Upper lobe of left lung (tissue), 6 donors: ENCODE data around the gene MAN2A2. TPM values are rescaled to one million over a fixed set of nuclear protein-coding genes. Genes with fewer than 3 reads are reported as not detected.
A peak's percentile ranks its signal among the peaks of the same experiment; 100 is the strongest.

Source experiments
- ATAC-seq, 2 donors: fragments of 200-7000 bp; cut with Tn5 transposase; one replicate each; pipeline ENCODE4 v1.9.1; 2022; ENCODE audit warnings: mild to moderate bottlenecking in 2 of 2, moderate library complexity in 2 of 2; ENCODE audit not compliant: low FRiP score in 2 of 2
- DNase-seq, 2 donors: peaks; one replicate each; pipeline ENCODE4 v3.0.0-alpha.2; 2019 to 2020
- H3K27ac ChIP-seq, 4 donors: fragments of 200-600 bp; sonication (generic); one replicate each; pipeline ENCODE4 v1.5.1; 2016 to 2019
- H3K27me3 ChIP-seq, 4 donors: fragments of 200-600 bp; sonication (generic); one replicate each; pipeline ENCODE4 v1.5.1; 2017 to 2019
- H3K36me3 ChIP-seq, 4 donors: fragments of 200-600 bp; sonication (generic); one replicate each; pipeline ENCODE4 v1.5.1; 2016 to 2019
- H3K4me1 ChIP-seq, 4 donors: fragments of 200-600 bp; sonication (generic); one replicate each; pipeline ENCODE4 v1.5.1; 2018 to 2019
- H3K4me3 ChIP-seq, 4 donors: fragments of 200-600 bp; sonication (generic); one replicate each; pipeline ENCODE4 v1.5.1; 2017 to 2019; ENCODE audit warnings: mild to moderate bottlenecking in 2 of 4, moderate library complexity in 1 of 4
- H3K9me3 ChIP-seq, 4 donors: fragments of 200-600 bp; sonication (generic); one replicate each; pipeline ENCODE4 v1.5.1; 2018 to 2019
- CTCF ChIP-seq, 6 experiments: fragments of 450-650 bp in 4 of 6; fragments of 200-600 bp in 2 of 6; sonication (generic) in 2 of 6; IDR thresholded peaks; one replicate each; pipeline ENCODE4 v1.5.1; 2016 to 2019; ENCODE audit warnings: antibody characterized with exemption in 6 of 6
- EP300 ChIP-seq, 4 donors: sonication (generic); formaldehyde crosslinking; IDR thresholded peaks; one replicate each; pipeline ENCODE4 v1.5.1; 2017; ENCODE audit warnings: antibody characterized with exemption in 4 of 4, control low read depth in 2 of 4
- POLR2A ChIP-seq, 4 donors: fragments of 450-650 bp; IDR thresholded peaks; one replicate each; pipeline ENCODE4 v1.5.1; 2016 to 2017; ENCODE audit warnings: antibody characterized with exemption in 4 of 4, mild to moderate bottlenecking in 2 of 4
- POLR2AphosphoS5 ChIP-seq, 2 donors: sonication (generic); formaldehyde crosslinking; IDR thresholded peaks; one replicate each; pipeline ENCODE4 v1.5.1; 2017; ENCODE audit warnings: antibody characterized with exemption in 2 of 2
- WGBS, 2 donors: methylation state at CpG; one replicate each; pipeline ENCODE4 v1.1.5; 2017 to 2018; 5-methylcytosine and 5-hydroxymethylcytosine counted together
- total RNA-seq, 6 donors: library from RNA; depleted of rRNA in 4 of 6; stranded (reverse); fragments of >200 nt in 4 of 6; gene quantifications; one replicate each; pipeline versions ENCODE4 v1.1.0 to v1.2.1, GENCODE V29; 2016 to 2021
- donor health status: DM: no; HTN: no; CAD: no; lungs with moderate emphysema.
- donor health status: DM: no; HTN: yes; CAD: no; lungs with severe emphysema.

The MAN2A2 gene
- total RNA-seq: 100 to 1,000 TPM in 2 of 6 donors, 10 to 100 TPM in 4; 36.8 to 219 (median 90.1) TPM

- H3K36me3 ChIP-seq: peaks cover 29 to 34% (median 32%) of the 10 kb centered on the region in 4 donors
Observed at GRCh38 chr15:90902840-90903732, at the start of gene MAN2A2. MAN2A2 (plus strand) TSS chr15:90903302; CDS start chr15:90904208, 906 bp downstream.

GRCh38 chr15:90855139-90855538 lies 48.0 kb upstream of the MAN2A2 start:
- ATAC-seq (peak in 1 of 2 donors; percentile 16), DNase-seq (no peak)
- no peaks in the 10 kb centered on the region for H3K36me3 ChIP-seq
- WGBS, 2 donors: 95% methylated on average over 7 to 9 of the region's 9 CpGs
- H3K27ac ChIP-seq: no peak overlapping the region
- H3K9me3 ChIP-seq: no peaks in the 10 kb centered on the region
- no peaks in the 10 kb centered on the region for H3K27me3 ChIP-seq
- TF ChIP-seq CTCF (IDR thresholded peaks at IDR 0.05) (no peak), POLR2AphosphoS5 (IDR thresholded peaks at IDR 0.05) (no peak), POLR2A (IDR thresholded peaks at IDR 0.05) (no peak), EP300 (IDR thresholded peaks at IDR 0.05) (no peak)
- no peak overlapping the region for H3K4me3 ChIP-seq
- H3K4me1 ChIP-seq: peaks cover 8 to 15% (median 10%) of the 10 kb centered on the region in 4 donors

More at GRCh38 chr15:90902840-90903732, at the start of gene MAN2A2:
- Histone ChIP-seq H3K4me1 (peaks cover 12 to 23% (median 16%) of the 10 kb centered on the region in 4 donors), H3K27me3 (no peaks in the 10 kb centered on the region), H3K9me3 (no peaks in the 10 kb centered on the region), H3K4me3 (peak within 1 kb of the TSS; percentile 70 to 93 (median 86)), H3K27ac (peak within 1 kb of the TSS; percentile 93 to 97 (median 94))
- ATAC-seq (peak; percentile 75 to 80), DNase-seq (peak; percentile 74 to 94)
- 2 to 3% methylated on average over 14 to 27 of the region's 81 CpGs for WGBS, 2 donors
- peak in 1 of 2 donors; percentile 67 for TF ChIP-seq POLR2AphosphoS5 (IDR thresholded peaks at IDR 0.05)
- no peak for TF ChIP-seq CTCF (IDR thresholded peaks at IDR 0.05)
- TF ChIP-seq POLR2A (IDR thresholded peaks at IDR 0.05): peak in 3 of 4 donors; percentile 23 to 69 (median 47)
- TF ChIP-seq EP300 (IDR thresholded peaks at IDR 0.05): no peak

GRCh38 chr15:90857337-90857736 lies 45.8 kb upstream of the MAN2A2 start:
- Histone ChIP-seq H3K27ac (no peak overlapping the region), H3K9me3 (no peaks in the 10 kb centered on the region), H3K4me3 (no peak overlapping the region), H3K27me3 (no peaks in the 10 kb centered on the region), H3K4me1 (peaks cover 8 to 17% (median 12%) of the 10 kb centered on the region in 4 donors), H3K36me3 (no peaks in the 10 kb centered on the region)
- TF ChIP-seq POLR2A (IDR thresholded peaks at IDR 0.05): no peak
- no peak for TF ChIP-seq EP300 (IDR thresholded peaks at IDR 0.05)
- TF ChIP-seq CTCF (IDR thresholded peaks at IDR 0.05): no peak
- WGBS, 2 donors: 94 to 95% methylated on average over 8 of the region's 8 CpGs
- no peak for ATAC-seq
- DNase-seq: no peak

GRCh38 chr15:90857883-90858443 lies 45.1 kb upstream of the MAN2A2 start:
- Histone ChIP-seq H3K9me3 (no peaks in the 10 kb centered on the region), H3K4me1 (peaks cover 9 to 17% (median 13%) of the 10 kb centered on the region in 4 donors), H3K4me3 (no peak overlapping the region), H3K27me3 (no peaks in the 10 kb centered on the region), H3K27ac (no peak overlapping the region), H3K36me3 (no peaks in the 10 kb centered on the region)
- WGBS, 2 donors: 74 to 84% methylated on average over 8 of the region's 8 CpGs
- DNase-seq (no peak), ATAC-seq (no peak)
- TF ChIP-seq POLR2AphosphoS5 (IDR thresholded peaks at IDR 0.05) (peak in 1 of 2 donors; percentile 5), EP300 (IDR thresholded peaks at IDR 0.05) (no peak)
